CD4-positive, alpha-beta T cell treated with Interleukin-4 for 1 hour (primary cell): ENCODE data around the gene CALN1.

Experiments
- DNase-seq, 2 donors: peaks; one replicate each; pipeline ENCODE4 v3.0.0-alpha.2; 2020 to 2022

Gene CALN1

DNA sequence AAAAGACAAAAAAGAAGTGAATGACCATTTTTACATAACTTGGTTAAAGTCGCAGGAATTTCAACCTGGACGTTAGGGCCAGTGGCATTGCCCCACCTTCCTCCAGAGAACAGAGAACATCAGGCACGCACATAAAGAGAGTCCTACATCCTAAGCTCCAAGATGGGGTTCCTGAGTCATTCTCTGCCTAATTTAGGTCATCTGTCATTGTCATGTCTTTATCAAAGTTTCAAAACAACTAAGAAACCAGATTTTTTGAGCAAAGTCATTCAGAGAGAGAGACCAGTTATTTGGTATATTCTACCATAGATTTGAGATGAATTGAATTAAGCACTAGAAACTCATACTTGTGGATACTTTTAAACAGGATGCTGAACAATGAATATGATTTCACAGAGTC lies 241.7 kb downstream of the CALN1 start:
- DNase-seq, result no peak

DNA sequence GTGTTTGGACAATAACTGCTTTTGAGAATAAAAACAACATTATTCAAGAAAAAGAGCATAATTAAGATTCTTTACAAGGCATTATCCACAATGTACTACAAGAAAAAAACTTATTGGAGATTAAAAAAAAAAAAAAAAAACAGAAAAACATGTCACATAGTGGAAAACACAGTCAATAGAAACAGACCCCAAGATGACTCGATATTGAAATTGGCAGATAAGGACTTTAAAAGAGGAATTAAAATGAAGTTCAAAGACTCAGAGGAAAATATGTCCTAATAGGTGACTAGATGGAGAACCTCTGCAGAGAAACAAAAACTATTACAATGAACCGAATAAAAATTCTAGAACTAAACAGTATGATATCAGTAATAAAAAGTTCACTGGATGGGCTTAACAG lies 248.9 kb downstream of the CALN1 start:
- no peak for DNase-seq

DNA sequence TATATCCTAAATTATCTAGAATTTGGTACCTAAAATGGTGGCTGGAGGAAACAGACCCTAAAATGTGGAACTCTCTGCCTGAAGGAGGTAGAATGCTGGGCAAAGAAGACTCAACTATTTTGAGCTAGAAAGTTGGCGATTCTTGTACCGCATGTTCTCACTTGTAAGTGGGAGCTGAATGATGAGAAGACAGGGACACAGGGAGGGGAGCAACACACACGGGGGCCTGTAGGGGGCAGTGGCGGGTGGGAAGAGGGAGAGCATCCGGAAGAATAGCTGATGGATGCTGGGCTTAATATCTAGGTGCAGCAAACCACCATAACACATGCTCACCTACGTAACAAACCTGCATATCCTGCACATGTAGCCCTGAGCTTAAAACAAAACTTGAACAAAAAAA lies 250.6 kb downstream of the CALN1 start:
- DNase-seq, result no peak

DNA sequence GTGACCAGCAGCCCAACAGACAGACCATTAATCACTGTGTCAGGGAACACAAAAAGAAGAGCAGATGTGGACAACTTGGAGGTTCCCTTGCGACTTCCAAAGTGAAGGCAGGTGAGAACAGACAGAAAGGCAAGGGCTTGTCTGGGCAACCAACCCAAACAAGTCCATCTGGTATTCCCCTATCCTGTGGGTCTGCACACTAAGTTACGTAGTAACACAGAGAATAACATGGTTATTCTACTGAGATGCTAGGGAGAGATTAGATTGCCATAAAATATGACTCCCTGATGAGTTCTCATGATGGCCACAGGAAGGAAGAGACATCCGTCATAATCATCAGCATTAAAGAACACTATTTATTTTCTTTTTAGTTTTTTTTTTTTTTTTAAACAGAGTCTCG lies 252.2 kb downstream of the CALN1 start:
- DNase-seq, result no peak

DNA sequence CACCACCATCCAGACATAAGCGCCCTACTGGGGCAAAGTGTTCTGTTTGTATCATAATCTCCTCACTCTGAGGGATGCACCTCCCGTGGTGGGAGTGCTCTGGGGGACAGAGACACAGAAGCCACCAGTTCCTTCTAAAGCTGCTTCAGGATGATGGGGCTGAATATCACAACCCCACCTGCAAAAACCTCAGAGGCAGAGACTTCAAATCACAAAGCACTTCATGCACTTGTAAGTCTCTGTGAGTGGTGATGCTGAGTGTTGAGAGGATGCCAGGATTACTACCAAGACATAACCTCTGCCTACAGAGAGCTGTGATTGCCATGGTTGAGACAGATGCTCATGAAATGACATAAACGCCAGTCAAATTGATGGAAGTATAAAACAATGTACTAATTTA lies 255.5 kb downstream of the CALN1 start:
- no peak for DNase-seq

DNA sequence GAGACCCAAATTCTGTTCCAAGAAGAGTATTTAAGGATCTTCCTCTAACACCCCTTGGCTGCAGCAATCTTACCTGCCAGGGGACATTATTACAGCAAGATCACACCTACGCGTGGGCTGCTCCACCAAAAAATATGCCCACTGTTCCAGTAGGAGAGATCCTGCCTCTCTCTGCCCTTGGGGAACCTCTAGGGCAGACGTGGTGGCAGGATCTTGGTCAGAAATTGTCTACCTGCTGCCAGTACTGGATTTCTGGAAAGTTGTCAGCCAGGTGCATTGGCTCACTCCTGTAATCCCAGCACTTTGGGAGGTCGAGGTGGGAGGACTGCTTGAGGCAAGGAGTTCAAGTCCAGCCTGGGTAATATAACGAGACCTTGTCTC lies 259.0 kb downstream of the CALN1 start:
- no peak for DNase-seq

DNA sequence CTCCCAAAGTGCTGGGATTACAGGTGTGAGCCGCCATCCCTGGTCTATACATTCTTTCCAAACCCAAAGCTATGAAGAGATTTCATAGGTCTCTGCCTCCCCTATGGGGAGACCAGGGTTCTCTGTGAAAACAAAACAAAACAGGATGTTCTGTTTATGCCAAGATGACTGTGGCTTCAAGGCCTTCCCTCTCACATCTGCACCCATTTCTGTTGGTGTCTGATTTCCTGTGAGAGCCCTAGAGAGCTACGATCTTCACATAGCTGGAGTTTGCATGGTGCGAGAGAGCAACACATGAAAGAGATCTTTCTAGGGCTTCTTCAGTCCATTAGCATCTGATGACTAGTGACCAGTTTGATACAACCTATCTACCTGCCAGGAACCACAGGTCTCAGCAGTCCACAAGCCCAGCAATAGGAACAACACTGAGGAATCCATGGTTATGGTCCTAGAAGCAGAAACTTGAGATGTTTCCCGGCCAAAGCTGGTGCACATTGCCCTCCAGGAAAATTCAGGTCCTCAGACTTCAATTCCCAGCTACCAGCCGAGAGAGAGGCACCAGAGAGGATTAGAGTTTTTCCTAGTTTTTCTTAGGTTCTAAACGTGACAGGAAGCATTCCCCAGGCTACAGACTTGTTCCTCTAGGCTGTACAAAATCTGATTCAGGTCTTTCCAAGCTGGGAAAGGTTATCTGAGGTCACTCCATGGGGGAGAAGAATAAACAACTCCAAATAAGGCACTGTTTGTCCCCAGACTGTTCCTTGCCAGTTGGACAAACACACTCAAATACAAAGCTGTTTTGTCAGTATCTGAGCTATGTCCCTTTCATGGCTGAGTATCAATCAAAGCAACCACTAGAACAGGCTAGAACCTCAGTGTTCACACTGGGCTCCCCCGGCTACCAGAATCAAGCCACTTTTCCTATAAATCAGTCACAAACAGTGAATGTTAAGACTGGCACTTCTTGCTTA lies 259.7 kb downstream of the CALN1 start:
- DNase-seq, result no peak

DNA sequence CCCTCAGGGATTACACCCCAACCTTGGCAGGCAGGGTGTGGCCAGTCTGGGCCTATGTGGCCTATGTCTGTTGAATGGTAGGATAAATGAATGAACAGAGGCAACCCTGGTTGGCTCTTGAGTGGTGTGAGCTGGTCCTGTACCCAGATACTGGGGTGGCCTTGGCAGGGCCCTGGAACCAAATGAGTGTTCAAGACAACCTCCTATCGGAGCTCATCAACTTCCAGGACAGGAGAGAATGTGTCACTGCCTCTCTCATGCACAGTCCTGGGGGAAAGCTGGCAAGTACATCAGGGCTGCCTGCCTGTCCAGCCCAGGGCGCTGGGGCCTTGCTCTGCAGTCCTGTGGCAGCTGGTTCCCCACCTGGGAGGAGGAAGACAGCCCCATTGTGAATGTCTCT lies 271.6 kb downstream of the CALN1 start:
- no peak for DNase-seq

DNA sequence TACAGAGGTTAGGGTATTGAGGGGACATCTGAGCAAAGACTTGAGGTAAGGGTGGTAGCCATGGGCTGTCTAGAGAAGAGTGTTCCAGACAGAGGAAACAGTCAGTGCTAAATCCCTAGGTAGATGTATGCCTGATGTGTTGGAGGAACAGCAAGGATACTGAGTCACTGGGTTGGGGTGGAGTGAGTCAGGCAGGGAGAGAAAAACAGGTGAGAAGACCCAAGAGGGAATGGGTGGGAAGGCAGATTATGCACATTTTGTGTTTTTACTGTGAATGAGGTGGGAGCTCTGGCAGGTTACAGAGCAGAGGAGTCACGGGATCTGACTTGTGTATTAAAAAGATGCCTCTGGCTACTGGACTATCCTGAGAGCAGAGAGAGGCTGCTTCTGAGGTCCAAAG lies 285.0 kb downstream of the CALN1 start:
- no peak for DNase-seq

DNA sequence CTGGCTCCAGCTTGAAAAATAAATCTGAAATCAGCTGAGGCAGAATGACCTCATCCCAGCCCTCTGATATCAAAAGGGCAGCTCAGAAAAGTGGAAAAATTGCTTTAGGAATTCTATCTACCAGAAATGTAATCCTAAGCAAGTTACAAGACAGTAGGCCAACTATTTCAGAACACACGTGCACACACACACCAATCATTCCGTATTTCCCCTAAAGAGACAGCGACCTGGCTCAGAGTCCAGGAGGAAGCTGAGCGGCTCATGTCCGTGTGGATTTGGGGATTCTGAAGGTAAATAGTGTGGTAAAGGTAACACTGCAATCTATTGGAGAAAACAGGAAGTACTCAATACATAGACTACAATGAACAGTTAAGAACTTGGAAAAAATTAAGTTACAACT lies 288.2 kb downstream of the CALN1 start:
- DNase-seq, result no peak

DNA sequence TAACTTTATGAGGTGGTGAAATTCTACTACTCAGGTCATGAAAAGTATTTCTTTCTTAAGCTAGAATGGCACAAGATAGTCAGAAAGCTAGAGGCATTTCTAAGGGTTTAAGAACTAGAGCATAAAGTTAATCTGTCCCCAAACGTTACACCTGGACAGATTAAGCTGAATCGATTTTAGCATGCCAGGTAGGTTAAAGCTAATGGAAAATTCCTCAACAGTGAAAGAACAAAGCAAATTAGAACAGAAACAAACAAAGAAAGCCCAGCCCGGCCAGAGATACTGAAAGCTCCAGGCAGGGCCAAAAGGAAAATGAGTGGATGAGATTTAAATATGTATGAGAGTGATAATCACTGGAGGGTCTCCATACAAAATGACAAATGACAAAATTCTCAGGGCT lies 293.8 kb downstream of the CALN1 start:
- no peak for DNase-seq

DNA sequence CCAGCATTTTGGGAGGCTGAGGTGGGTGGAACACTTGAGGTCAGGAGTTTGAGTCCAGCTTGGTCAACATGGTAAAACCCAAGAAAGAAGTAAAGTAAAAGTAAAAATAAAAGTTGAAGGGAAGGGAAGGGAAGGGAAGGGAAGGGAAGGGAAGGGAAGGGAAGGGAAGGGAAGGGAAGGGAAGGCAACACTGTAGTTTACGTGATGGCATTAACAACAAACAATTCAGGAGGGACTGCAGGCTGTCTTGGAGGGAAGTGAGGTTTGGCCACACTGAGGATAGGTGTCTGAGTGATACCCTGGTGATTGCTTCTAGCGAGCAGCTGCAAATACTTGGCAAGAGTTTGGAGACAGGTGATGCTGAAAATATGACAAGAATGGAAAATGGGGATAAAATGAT lies 298.0 kb downstream of the CALN1 start:
- no peak for DNase-seq

DNA sequence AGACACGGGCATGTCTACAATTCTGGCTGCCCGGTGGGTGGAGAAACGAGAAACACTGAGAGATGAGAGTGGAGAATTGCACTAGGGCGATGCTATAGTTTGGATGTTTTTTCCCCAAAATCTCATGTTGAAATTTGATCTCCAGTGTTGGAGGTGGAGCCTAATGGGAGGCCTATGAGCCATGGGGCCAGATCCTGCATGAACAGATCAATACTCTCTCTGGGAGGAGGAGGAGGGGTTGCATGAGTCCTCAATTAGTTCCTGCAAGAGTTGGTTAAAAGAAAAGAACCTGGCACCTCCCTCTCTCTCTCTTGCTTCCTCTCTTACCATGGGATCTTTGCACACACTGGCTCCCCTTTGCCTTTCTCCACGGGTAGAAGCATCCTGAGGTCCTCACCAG lies 299.1 kb downstream of the CALN1 start:
- DNase-seq, result no peak

DNA sequence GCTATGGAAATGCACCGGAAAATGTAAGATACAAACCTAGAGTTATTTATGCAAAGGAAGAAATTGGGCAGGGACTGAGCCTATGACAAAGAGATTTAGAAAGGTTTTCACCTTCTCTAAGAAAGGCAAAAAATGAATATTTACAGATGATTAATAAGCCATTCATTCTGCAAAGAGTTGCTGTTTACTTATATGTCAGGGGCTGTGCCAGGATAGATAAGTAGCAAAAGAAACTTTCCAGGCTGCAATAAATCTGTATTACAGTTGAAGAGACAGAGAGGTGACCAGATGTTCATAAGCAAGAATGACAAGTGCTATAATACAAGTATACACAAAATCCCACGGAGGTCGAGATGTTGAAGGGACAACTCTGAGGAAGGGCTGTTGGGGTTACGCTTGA lies 299.6 kb downstream of the CALN1 start:
- no peak for DNase-seq

DNA sequence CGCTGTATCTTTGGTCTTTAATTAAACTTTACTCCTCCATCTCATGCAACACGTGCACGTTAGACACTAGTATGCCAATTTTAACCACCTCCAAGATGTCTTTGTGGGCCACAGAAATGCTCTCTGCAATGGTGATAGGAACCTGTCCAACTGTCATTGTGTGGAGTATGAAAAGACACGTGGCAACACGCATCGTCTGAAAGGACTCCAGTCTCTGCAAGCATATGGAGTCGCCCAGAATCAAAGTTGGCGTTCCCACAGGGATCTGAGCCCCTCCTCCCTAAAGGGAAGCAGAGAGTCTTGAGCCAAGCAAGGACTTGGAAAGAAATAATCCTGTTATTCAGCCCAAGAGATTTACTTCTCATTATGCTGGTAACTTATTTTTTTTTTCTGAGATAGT lies 301.1 kb downstream of the CALN1 start:
- DNase-seq, result no peak

DNA sequence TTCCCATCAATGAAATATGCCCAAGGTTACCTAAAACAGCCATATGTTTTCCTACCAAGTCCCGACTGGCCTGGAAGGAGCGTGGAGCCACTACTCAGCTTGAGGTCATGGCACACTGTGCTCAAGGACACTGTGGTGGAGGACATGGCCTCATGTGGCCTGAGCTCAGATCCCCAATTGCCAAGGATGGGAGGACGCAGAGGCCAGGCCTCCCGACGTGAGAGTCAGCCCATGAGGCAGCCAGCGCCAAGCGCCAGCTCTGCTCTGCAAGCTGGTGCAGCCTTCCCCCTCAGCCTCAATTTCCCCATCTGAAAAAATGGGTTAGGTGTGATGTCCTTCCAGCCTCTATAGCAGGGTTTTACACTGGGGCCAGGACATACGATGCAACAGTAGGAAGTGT lies 302.6 kb downstream of the CALN1 start:
- DNase-seq, result no peak

DNA sequence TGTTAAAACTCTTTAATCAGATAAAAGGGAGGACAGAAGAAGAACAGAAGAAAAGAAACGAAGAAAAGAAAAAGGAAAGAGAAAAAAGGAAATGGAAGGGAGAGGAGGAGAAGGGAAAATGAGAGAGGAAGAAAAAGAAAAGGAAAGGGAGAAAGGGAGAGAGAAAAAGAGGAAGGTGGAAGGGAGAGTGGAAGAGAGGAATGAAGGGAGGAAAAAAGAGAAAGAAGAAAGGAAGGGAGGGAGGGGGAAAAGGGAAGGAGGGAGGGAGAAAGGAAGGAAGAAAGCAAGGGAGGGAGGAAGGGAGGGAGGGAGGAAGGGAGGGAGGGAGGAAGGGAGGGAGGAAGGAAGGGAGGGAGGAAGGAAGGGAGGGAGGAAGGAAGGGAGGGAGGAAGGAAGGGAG lies 305.7 kb downstream of the CALN1 start:
- no peak for DNase-seq

DNA sequence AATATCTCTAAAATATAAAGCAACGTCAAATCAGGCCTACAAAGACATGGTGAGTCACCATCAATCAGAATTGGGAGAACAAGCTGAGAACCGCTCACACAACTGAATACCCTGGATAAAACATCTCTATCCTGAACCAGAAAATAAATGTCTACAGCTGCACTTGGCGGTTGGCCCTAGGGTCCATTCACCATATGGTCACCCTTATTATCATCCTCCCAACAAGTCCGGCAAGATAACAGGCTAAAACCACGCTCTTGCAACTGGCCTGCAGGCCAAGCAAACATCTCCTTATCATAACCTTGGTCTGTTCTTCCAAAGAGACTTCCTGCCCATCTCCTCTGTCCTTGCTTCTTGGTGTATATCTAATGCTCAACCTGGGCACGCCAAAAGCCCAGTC lies 310.7 kb downstream of the CALN1 start:
- no peak for DNase-seq

DNA sequence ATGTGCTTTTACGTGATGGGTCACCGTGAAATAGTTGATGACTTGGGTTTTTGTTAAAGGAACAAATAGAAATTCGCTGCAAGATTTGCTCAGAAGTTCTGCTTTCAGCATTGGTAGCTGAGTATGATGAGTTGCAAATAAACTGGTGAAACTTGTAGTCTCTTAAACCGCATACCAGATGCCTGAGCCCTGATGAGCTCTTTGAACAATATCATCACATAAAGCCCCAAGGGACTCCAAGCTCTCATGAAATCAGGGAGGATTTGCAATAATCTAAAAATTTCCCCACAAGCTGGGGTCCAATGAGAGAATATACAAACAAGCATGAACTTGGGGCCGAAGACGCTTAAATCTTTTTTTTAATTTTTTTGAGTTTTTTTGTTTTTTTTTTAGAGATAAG lies 312.4 kb downstream of the CALN1 start:
- DNase-seq, result no peak

DNA sequence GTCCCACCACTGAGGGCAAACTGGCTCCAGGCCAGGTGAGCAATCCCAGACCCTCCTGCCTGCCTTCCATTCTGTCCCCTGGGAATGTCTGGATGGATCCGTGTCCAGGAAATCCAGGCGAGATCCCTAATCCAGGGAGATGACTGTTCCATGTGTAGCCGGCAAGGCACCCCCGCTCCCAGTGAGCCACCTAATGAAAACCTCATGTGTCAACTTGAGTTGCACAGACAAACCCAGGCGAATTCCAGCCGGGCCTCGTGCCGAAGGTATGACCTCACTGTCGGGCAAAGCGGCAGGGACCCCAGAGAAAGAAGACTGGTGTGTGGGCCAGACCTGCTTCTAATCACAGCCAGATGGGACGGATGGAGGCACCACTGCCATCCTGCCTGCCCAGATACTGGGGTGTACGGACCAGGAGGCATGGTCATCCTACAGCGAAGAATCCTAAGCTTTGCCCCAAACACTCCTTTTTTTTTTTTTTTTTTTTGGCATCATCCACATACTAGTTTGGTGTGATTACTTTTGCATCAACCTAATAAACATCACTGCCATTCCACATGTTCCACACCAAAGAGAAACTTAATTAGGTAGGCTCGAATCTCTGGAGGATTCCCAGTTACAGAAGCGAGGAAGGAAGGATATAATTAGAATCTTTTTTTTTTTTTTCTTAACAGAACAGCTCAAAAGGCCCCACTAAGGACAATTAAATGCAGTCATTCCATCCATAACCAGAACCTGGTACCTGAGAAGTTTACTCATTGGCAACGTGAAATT lies 313.1 kb downstream of the CALN1 start:
- no peak for DNase-seq

DNA sequence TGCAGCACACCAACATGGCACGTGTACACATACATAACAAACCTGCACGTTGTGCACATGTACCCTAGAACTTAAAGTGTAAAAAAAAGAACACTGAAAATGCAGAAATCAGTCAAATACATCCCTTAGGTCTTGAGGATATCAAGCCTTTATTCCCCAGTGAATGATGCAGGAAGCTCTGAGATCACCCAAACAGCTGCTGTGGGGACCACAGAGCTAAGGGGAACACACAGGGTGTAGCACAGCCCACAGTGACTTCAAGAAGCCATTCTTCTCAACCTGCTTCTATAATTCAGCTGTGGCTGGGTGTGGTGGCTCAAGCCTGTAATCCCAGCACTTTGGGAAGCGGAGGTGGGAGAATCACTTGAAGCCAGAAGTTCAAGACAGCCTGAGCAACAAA lies 314.9 kb downstream of the CALN1 start:
- no peak for DNase-seq

DNA sequence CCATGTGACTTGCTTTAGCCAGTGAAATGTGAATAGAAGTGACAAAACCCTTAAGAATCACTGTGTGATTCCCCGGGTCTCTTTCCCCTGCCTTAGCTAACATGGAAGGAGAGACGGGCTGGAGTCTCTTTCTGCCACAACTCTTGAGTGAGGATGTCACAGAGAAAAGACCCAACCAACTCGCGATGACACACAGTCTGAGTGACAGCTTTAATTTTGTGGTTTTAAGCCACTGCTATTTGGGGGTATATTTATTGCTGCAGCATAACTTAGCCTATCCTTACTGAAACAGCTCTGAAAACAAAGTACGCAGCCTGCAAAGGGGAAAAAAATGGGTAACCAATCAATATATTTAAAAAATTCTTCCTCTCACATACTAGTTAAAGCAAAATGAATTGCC lies 319.4 kb downstream of the CALN1 start:
- DNase-seq, result no peak

DNA sequence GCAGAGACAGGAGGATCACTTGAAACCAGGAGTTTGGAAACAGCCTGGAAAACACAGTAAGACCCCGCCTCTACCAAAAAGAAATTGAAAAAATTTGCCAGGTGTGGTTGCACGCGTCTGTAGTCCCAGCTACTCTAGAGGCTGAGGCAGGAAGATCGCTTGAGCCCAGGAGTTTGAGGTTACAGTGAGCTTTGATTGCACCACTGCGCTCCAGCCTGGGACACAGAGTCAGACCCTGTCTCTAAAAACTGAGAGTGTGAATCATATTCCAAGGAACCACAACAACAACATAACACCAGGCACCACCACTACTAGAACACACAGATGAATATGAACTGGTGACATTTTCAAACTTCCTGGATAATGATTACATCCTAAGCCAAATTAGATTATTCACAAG lies 324.2 kb downstream of the CALN1 start:
- DNase-seq, result no peak

DNA sequence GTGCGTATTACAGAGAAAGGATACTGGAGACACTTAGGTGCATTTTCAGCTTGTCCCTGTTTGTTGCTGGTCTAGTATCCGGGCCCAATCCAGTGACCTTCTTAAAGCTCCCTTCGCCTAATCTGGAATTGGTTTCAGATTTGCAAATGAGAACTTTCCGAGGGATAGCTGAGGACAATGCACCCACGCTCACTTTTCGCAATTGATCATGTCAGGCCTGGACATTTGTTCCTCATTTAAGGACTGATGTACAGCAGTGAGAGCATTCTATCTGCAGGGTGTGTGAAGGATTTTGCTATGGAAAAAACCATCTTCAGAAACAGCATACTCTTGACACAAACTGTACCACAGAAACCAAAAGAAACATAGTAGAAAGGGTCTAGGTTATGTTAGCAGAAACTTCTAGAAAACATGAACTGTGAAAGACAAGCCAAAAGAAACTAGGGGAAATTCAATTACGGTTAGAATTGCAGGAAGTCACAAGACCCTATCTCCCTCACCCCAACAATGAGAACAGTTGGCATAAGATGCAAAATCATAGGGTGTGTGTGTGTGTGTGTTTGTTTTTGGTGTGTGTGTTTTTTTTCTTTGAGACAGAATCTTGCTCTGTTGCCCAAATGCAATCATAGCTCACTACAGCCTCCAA lies 331.1 kb downstream of the CALN1 start:
- no peak for DNase-seq
